ENCODE measurements around the gene ZFP90.

GRCh38 chr16:68491576-68491950 is 47.5 kb upstream of the ZFP90 start:
- no peak for TF ChIP-seq POLR2AphosphoS5 (IDR thresholded peaks at IDR 0.05)
- no peak for TF ChIP-seq POLR2A (IDR thresholded peaks at IDR 0.05)
- TF ChIP-seq CTCF (IDR thresholded peaks at IDR 0.05): no peak
